NCI-H524 (cell line): ENCODE data around the gene THSD4.
"Not testable (repeated sequence)": the region's sequence is repeated elsewhere in the genome, so short reads cannot be mapped to it uniquely, and the experiment has no call there.

Experiments used
- DNase-seq, 2 experiments: peaks; one replicate each; lab custom pipeline; 2025; lab: John Stamatoyannopoulos, UW

Gene THSD4

DNA sequence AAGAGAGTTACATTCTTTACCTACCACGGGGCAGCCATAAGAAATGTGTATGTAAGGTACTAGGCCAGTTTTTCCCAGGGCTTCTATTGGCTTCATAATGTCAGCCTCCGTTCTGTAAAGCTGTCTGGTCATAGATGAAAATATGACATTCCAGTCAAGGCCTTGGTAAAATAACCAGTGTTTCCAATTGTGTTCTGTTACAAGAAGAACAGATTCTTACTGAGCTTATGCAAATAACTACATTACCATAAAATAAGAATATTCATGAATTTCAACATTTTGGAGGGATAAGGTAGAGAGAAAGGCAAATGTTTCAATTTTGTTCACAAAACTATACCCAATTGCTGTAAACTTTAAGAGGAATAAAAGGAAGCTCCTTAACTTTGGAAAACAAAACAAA is 315.5 kb downstream of the THSD4 start:
- DNase-seq: no peak

DNA sequence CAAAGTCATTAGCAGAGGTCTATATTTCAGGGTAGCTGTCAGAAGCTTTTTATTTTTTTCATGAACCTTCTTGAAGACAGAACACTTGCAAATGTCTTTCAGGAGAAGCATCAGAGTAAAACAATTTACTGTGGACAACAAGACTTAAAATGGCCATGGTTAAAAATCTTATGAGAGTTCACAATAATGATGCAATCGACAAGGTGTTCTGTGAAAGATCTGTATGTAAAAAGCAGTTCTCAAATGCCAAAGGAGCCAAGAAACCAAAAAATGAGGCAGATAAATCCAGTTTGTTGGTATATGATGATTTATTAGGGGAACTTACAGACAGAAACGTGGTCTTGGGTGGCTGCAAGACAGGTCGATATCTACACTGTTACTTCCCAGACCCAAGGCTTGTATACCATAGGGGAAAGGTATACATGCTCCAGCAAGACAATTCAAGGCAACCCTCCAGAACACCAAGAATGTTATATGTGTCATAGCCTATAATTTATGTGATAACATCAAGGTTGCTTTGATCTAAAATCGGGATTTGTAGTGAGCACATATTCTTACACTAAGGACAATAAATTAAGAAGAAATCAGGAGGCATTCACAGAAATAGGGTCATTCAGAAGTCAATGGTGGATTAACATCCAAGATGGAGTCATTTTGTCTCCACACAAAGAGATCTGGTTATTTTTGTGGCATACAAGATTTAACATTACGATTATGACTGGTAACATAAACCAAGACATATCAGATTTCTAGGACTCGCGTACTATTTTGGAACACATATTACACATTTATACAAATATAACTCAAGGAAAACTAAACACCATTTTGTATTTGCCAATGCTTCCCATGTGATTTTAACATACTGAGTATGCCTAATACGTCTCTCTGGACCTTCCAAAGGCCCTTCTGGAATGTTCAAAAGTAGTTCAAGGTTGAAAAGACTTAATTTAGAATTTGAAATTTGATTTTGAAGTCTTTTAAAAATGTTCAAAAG is 316.4 kb downstream of the THSD4 start:
- DNase-seq: no peak

GRCh38 chr15:71433402-71433801 is 318.1 kb downstream of the THSD4 start:
- no peak for DNase-seq

- DNase-seq: no peak
Measured at GRCh38 chr15:71434774-71435173, 319.5 kb downstream of the THSD4 start.

GRCh38 chr15:71435552-71435951 is 320.3 kb downstream of the THSD4 start:
- DNase-seq: peak; percentile 2 to 40

DNA sequence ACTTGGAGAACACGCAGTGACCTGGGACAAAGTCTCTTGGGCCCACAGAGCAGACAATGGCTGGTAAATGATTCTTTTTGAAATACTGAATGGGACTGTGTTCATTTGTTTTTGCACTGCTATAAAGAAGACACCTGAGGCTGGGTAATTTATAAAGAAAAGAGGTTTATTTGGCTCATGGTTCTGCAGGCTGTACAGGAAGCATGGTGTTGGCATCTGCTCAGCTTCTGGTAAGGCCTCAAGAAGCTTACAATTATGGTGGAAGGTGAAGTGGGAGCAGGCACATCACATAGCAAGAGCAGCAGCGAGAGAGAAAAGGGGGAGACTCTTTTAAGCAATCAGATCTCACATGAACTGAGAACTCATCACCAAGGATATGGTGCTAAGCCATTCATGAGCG is 321.6 kb downstream of the THSD4 start:
- no peak for DNase-seq

- DNase-seq: no peak
Measured at GRCh38 chr15:71437404-71437803, 322.1 kb downstream of the THSD4 start.

GRCh38 chr15:71437919-71438318 is 322.6 kb downstream of the THSD4 start:
- no peak for DNase-seq

GRCh38 chr15:71439478-71439877 is 324.2 kb downstream of the THSD4 start:
- DNase-seq: not testable (repeated sequence)

GRCh38 chr15:71440489-71441110 is 325.3 kb downstream of the THSD4 start:
- DNase-seq: peak; percentile 39 to 75

GRCh38 chr15:71443538-71443937 is 328.3 kb downstream of the THSD4 start:
- DNase-seq: peak; percentile 9 to 45

DNA sequence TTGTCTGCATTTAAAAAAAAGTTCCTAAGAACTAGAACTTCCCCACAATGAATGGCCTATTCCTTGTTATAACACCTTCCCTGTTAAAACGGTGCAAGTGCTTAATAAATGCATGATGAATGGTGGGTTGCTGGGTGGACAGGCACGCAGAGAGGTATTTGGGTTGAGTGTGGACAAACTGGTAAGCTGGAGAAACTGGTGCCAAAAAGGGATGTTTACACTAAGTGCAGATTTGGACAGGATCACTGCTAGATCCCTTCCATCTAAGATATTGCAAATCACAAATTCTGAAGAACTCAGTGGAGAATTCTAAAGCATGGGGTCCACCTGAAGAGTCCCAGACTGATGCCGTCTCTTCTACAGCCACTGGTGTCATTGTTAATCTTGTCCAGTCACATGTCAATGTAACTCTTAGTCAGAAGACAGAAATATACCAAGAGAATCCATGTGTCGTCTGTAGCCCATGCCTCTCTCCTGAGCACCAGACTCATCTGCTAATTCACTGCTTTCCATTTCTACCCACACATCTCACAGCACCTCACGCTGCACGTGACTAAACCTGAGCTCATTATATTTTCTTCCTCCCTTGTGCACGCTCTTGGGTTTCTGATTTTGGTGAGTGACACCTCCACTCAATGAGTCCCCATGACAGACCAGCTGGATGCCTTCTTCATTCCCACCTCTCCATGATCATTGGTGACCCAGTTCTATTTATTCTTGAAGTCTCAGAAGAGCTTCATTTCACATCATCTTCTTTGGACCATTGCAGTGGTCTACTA is 328.9 kb downstream of the THSD4 start:
- no peak for DNase-seq

DNA sequence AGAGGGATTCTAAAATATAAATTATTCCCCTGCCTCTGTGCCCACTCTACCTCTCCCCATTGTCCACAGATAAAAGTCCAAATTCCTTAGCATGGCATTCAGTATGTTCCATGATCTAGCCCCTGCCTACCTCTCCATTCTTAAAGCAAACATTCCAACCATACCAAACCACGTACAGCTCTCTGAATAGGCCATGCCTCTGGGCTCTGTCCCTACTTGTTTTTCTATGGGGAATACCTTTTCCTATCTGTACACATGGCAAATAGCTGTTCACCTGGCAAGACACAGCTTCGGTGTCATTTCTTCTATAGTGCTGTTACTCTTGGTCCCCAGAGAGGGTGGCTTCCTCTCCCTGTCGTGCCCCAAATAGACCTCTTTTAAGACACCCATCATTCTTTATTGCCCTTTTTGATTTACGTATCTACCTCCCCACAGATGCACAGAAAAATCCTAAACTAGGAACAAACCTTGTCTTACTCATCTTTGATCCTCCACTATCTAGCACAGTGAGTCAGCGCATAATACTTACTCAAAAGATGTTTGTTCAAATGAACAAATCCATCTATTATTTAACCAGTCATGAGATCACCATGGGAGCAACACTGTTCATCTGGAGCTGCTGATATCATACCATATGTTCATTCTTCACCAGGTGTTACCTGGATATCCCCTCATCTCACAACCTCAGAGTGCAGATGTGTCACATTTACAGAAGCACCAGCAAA is 329.8 kb downstream of the THSD4 start:
- DNase-seq: peak in 1 of 2 experiments; percentile 12

GRCh38 chr15:71447328-71448250 is 332.3 kb downstream of the THSD4 start:
- no peak for DNase-seq

DNA sequence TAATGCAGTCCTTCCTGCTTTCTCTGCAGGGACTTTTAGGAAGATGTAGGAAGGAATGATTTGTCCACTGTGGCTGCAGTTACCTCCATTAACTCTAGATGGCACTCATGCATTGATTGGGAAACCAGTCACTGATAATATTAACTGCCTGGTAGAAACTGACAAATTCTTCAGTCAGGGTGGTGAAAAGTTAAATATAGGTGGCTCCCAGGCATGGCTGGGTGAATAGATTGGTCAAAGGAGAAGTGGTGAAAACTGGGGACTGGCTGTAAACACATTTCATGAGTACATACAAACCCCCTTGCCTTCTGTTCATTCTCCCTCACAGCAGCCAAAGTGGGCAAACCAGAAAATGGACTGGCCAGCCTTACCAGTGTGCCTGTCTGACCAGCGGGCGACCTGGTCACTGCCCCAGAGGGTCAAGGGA is 333.4 kb downstream of the THSD4 start:
- peak; percentile 45 to 82 for DNase-seq

GRCh38 chr15:71449363-71449762 is 334.1 kb downstream of the THSD4 start:
- DNase-seq: no peak

GRCh38 chr15:71449956-71450355 is 334.7 kb downstream of the THSD4 start:
- no peak for DNase-seq

- no peak for DNase-seq
Measured at GRCh38 chr15:71451130-71451529, 335.9 kb downstream of the THSD4 start.

DNA sequence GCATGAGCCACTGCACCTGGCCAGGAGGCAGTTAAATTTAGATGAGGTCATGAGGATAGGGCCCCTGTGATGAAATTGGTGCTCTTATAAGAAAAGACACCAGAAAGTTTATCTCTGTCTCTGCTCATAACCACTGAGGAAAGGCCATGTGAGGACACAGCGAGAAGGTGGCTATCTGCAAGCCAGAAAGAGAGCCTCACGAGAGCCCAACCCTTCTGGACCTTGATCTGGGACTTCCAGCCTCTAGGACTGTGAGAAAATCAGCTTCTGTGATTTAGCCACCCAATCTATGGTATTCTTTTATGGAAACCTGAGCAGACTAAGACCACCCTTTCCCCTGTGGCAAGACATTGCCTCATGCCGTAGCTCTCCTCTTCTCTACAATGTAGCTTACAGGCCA is 337.6 kb downstream of the THSD4 start:
- DNase-seq: no peak

DNA sequence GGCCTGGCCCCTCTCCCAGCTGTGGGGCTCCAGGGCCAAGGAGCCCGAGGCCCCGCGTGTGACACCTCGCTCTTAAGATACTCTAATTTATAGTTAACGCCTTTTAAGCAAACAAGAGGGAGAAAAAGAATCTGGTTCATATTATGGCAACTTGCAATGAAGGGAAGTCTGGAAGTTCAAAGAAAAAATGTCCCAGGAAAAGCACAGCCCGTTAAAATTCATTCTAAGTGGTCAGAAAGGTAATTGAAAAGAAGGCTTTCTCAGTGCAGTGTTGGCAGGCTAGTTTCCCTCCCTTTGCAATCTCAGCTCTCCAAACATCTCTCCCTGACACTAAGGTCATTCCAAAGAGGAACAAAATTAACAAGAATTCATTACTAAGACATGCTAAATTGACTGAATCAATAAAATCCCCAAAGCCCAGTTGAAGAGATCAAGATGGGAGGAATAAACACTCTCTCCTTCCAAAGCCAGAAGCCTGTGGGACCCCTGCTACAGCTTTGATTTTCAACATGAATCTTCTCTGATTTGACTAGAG is 339.3 kb downstream of the THSD4 start:
- no peak for DNase-seq
